H1 (cell line): Measurements from ENCODE around the gene CYP11A1. TPM values are rescaled to one million over a fixed set of nuclear protein-coding genes. Genes with fewer than 3 reads are reported as not detected.

Experiments
- CTCF ChIA-PET: fragments of 300-600 bp; sonication (Branson Sonifier 250); formaldehyde crosslinking; loops from one replicate; lab custom pipeline; 2021; ENCODE audit not compliant: partially characterized antibody; lab: Charles Lee
- POLR2A ChIA-PET: fragments of 300-600 bp; sonication (Branson Sonifier 250); formaldehyde crosslinking; loops from one replicate; lab custom pipeline; 2021; ENCODE audit warnings: inconsistent platforms; ENCODE audit not compliant: partially characterized antibody; lab: Charles Lee
- DNase-seq, 2 experiments: peaks; one replicate each; pipeline versions ENCODE4 v3.0.0 to v3.0.0-alpha.2; 2010 to 2022; ENCODE audit warnings: low spot score in 2 of 2, low read depth in 1 of 2, mixed read lengths in 1 of 2
- FAIRE-seq: peaks from 2 replicates; lab custom pipeline; 2011; peaks lifted over from hg19 to GRCh38; lab: Jason Lieb, UNC
- H2AFZ ChIP-seq: 2 replicates; pipeline ENCODE4 v1.8.1; 2012; ENCODE audit warnings: low read length, inconsistent platforms
- H2AK5ac ChIP-seq: 2 replicates; pipeline ENCODE4 v1.6.1; 2013; ENCODE audit warnings: low read depth, low read length
- H2BK120ac ChIP-seq: replicated peaks from 2 replicates; pipeline ENCODE3; 2013; ENCODE audit warnings: low read depth, low read length, inconsistent platforms
- H2BK12ac ChIP-seq: 2 replicates; pipeline ENCODE4 v1.6.1; 2013; ENCODE audit warnings: low read depth, low read length
- H2BK15ac ChIP-seq: 2 replicates; pipeline ENCODE4 v1.6.1; 2013; ENCODE audit warnings: low read length
- H2BK20ac ChIP-seq: 2 replicates; pipeline ENCODE4 v1.6.1; 2013; ENCODE audit warnings: low read length
- H2BK5ac ChIP-seq: 2 replicates; pipeline ENCODE4 v1.6.1; 2013; ENCODE audit warnings: low read depth, low read length
- H3K14ac ChIP-seq: 2 replicates; pipeline ENCODE4 v1.6.1; 2013; ENCODE audit warnings: inconsistent platforms; ENCODE audit not compliant: insufficient read length
- H3K18ac ChIP-seq: 2 replicates; pipeline ENCODE4 v1.6.1; 2013; ENCODE audit warnings: low read length; ENCODE audit errors: extremely low read depth
- H3K23ac ChIP-seq: 2 replicates; pipeline ENCODE4 v1.6.1; 2013; ENCODE audit warnings: inconsistent platforms; ENCODE audit not compliant: insufficient read length
- H3K23me2 ChIP-seq: 2 replicates; pipeline ENCODE4 v1.6.1; 2013; ENCODE audit warnings: low read depth, low read length
- H3K27ac ChIP-seq: 2 replicates; pipeline ENCODE4 v1.6.1; 2011; ENCODE audit warnings: low read depth, low read length, inconsistent platforms
- H3K27me3 ChIP-seq, 4 experiments: replicated peaks in 1 of 4; 1 replicate in 1 of 4; 2 replicates in 3 of 4; pipeline versions ENCODE4 v1.6.1 to v1.8.1; 2011 to 2013; ENCODE audit warnings: low read length in 3 of 4, mild to moderate bottlenecking in 3 of 4, inconsistent platforms in 2 of 4, mixed read lengths in 2 of 4, moderate library complexity in 1 of 4; ENCODE audit not compliant: control insufficient read depth in 3 of 4, insufficient read depth in 3 of 4; ENCODE audit errors: extremely low read depth in 1 of 4
- H3K36me3 ChIP-seq, 4 experiments: 2 replicates each; pipeline versions ENCODE4 v1.6.1 to v1.8.1; 2011 to 2013; ENCODE audit warnings: mild to moderate bottlenecking in 4 of 4, low read length in 3 of 4, moderate library complexity in 2 of 4, control low read depth in 1 of 4, inconsistent platforms in 1 of 4; ENCODE audit not compliant: insufficient read depth in 4 of 4, control insufficient read depth in 2 of 4
- H3K4ac ChIP-seq: replicated peaks from 2 replicates; pipeline ENCODE3; 2013; ENCODE audit warnings: low read length, low read depth, mixed read lengths, inconsistent platforms; ENCODE audit not compliant: insufficient read length
- H3K4me1 ChIP-seq, 4 experiments: replicated peaks in 1 of 4; 1 replicate in 1 of 4; 2 replicates in 3 of 4; pipeline versions ENCODE4 v1.6.1 to v1.8.1; 2011 to 2013; ENCODE audit warnings: low read length in 3 of 4, inconsistent platforms in 2 of 4, mixed read lengths in 1 of 4; ENCODE audit not compliant: insufficient read depth in 4 of 4, control insufficient read depth in 3 of 4
- H3K4me2 ChIP-seq, 2 experiments: 2 replicates each; pipeline versions ENCODE4 v1.6.1 to v1.8.1; 2011 to 2013; ENCODE audit warnings: low read depth in 2 of 2, low read length in 2 of 2, control low read depth in 1 of 2, inconsistent platforms in 1 of 2, mild to moderate bottlenecking in 1 of 2; ENCODE audit not compliant: insufficient read depth in 1 of 2
- H3K4me3 ChIP-seq, 4 experiments: fragments of 200-600, 300-600 bp in 1 of 4; sonication (generic), shearing (Covaris generic), sonication (Bioruptor Twin) in 1 of 4; 2 replicates each; pipeline versions ENCODE4 v1.5.1 to v1.8.1; 2011 to 2016; ENCODE audit warnings: low read length in 4 of 4, low read depth in 3 of 4, control low read depth in 2 of 4, inconsistent platforms in 2 of 4, mild to moderate bottlenecking in 2 of 4, mixed read lengths in 1 of 4, moderate library complexity in 1 of 4; ENCODE audit not compliant: insufficient read depth in 2 of 4; ENCODE audit errors: extremely low read depth in 1 of 4
- H3K56ac ChIP-seq: replicated peaks from 2 replicates; pipeline ENCODE3; 2013; ENCODE audit warnings: low read depth, mild to moderate bottlenecking, mixed read lengths, low read length, inconsistent platforms; ENCODE audit not compliant: insufficient read length
- H3K79me1 ChIP-seq: 2 replicates; pipeline ENCODE4 v1.6.1; 2013; ENCODE audit warnings: low read depth, low read length, control low read depth
- H3K79me2 ChIP-seq, 2 experiments: 2 replicates each; pipeline versions ENCODE4 v1.6.1 to v1.8.1; 2012 to 2013; ENCODE audit warnings: low read length in 2 of 2, mild to moderate bottlenecking in 2 of 2, inconsistent platforms in 1 of 2; ENCODE audit not compliant: insufficient read depth in 2 of 2, control insufficient read depth in 1 of 2
- H3K9ac ChIP-seq, 4 experiments: replicated peaks in 1 of 4; 1 replicate in 1 of 4; 2 replicates in 3 of 4; pipeline versions ENCODE4 v1.6.1 to v1.8.1; 2011 to 2013; ENCODE audit warnings: low read depth in 3 of 4, low read length in 3 of 4, control low read depth in 2 of 4, mild to moderate bottlenecking in 2 of 4, moderate library complexity in 2 of 4, inconsistent platforms in 1 of 4; ENCODE audit errors: extremely low read depth in 1 of 4
- H3K9me3 ChIP-seq, 2 experiments: 2 replicates each; pipeline versions ENCODE4 v1.6.1 to v1.8.1; 2012 to 2013; ENCODE audit warnings: mild to moderate bottlenecking in 2 of 2, moderate library complexity in 2 of 2, control low read depth in 1 of 2, inconsistent platforms in 1 of 2, low read depth in 1 of 2, low read length in 1 of 2, mixed read lengths in 1 of 2; ENCODE audit not compliant: insufficient read depth in 2 of 2
- H4K20me1 ChIP-seq, 2 experiments: replicated peaks in 1 of 2; 2 replicates each; pipeline versions ENCODE3 to v1.8.1; 2011 to 2013; ENCODE audit warnings: inconsistent platforms in 2 of 2, low read length in 2 of 2, mild to moderate bottlenecking in 1 of 2; ENCODE audit not compliant: insufficient read depth in 2 of 2, control insufficient read depth in 1 of 2
- H4K5ac ChIP-seq: 2 replicates; pipeline ENCODE4 v1.6.1; 2013; ENCODE audit warnings: low read length, low read depth, mixed read lengths, inconsistent platforms; ENCODE audit not compliant: insufficient read length
- H4K8ac ChIP-seq: 2 replicates; pipeline ENCODE4 v1.8.0; 2013; ENCODE audit warnings: mild to moderate bottlenecking, moderate library complexity, low read length, inconsistent platforms; ENCODE audit not compliant: insufficient read depth; ENCODE audit errors: extremely low read depth
- H4K91ac ChIP-seq: replicated peaks from 2 replicates; pipeline ENCODE3; 2013; ENCODE audit warnings: low read length, mixed read lengths, inconsistent platforms; ENCODE audit not compliant: insufficient read length
- ATF2 ChIP-seq: IDR thresholded peaks from 2 replicates; pipeline ENCODE4 v1.6.1; 2012; ENCODE audit warnings: low read length, inconsistent platforms
- CBX8 ChIP-seq: fragments of 300-800, 300-1000 bp; sonication (generic); IDR thresholded peaks from 2 replicates; pipeline ENCODE4 v1.7.1; 2016; ENCODE audit warnings: low read depth, low read length, borderline replicate concordance
- CTBP2 ChIP-seq: IDR thresholded peaks from 2 replicates; pipeline ENCODE4 v1.7.0; 2011; ENCODE audit warnings: borderline replicate concordance, mild to moderate bottlenecking, moderate library complexity, mixed read lengths, low read length; ENCODE audit not compliant: insufficient read depth, insufficient read length
- GABPA ChIP-seq: IDR thresholded peaks from 2 replicates; pipeline ENCODE4 v1.6.1; 2011; ENCODE audit warnings: mild to moderate bottlenecking, low read length, moderate library complexity, borderline replicate concordance; ENCODE audit not compliant: insufficient read depth
- MAX ChIP-seq: IDR thresholded peaks from 2 replicates; pipeline ENCODE4 v1.6.1; 2012; ENCODE audit warnings: inconsistent platforms
- POLR2AphosphoS5 ChIP-seq: IDR thresholded peaks from 2 replicates; pipeline ENCODE4 v1.6.1; 2011; ENCODE audit warnings: low read depth, low read length
- POU5F1 ChIP-seq: IDR thresholded peaks from 2 replicates; pipeline ENCODE4 v1.6.1; 2011; ENCODE audit warnings: low read depth, mild to moderate bottlenecking, low read length, moderate library complexity
- SIN3A ChIP-seq, 2 experiments: IDR thresholded peaks in 1 of 2; conservative IDR thresholded peaks in 1 of 2; 2 replicates each; pipeline ENCODE4 v1.6.1; 2011 to 2012; ENCODE audit warnings: low read length in 2 of 2, improper control_type of control experiment in 1 of 2, low read depth in 1 of 2, mild to moderate bottlenecking in 1 of 2
- SIX5 ChIP-seq: IDR thresholded peaks from 2 replicates; pipeline ENCODE4 v1.6.1; 2011; ENCODE audit warnings: mild to moderate bottlenecking, low read depth, low read length
- TAF1 ChIP-seq: IDR thresholded peaks from 2 replicates; pipeline ENCODE4 v1.6.1; 2011; ENCODE audit warnings: mild to moderate bottlenecking, low read depth, low read length
- TEAD4 ChIP-seq: IDR thresholded peaks from 2 replicates; pipeline ENCODE4 v1.6.1; 2012; ENCODE audit warnings: low read depth, low read length, inconsistent platforms, mixed read lengths
- WGBS, 2 experiments: shearing (Covaris generic) in 1 of 2; methylation state at CpG; one replicate each; pipeline versions ENCODE4 v1.1.6 to v1.1.7; 2013 to 2015; ENCODE audit warnings: low lambda C conversion rate in 2 of 2, mixed read lengths in 2 of 2, inconsistent platforms in 1 of 2, low coverage in 1 of 2, missing lambda C conversion rate in 1 of 2; ENCODE audit not compliant: insufficient replicate concordance in 2 of 2, insufficient coverage in 1 of 2, insufficient read length in 1 of 2; ENCODE audit errors: extremely low coverage in 1 of 2, missing lambda C conversion rate in 1 of 2; 5-methylcytosine and 5-hydroxymethylcytosine counted together
- polyA plus RNA-seq, 7 experiments: library from polyadenylated mRNA; depleted of rRNA in 3 of 7; stranded (reverse) in 5 of 7; unstranded in 2 of 7; fragments of >200 nt in 5 of 7; fragments of 200-250 nt in 2 of 7; gene quantifications; 1 replicate in 5 of 7; 2 replicates in 1 of 7; 4 replicates in 1 of 7; pipeline versions ENCODE4 v1.2.1 to v1.2.3, GENCODE V29; 2011 to 2013; ENCODE audit warnings: missing spikeins in 2 of 7, mixed read lengths in 2 of 7
- total RNA-seq: library from RNA; stranded (reverse); fragmentation: NEBNext Ultra II Directional; extraction: Animal tissue kit (Norgen Biotek cat#: 25700); gene quantifications from 2 replicates; pipeline ENCODE4 v1.2.1, GENCODE V29; 2021

Gene CYP11A1
- total and polyA plus RNA-seq, 2 of the 8 experiments (the other 6 are each of a cell fraction or from before 2014, with no cell fraction given): 1.9 to 7.2 TPM

- Histone ChIP-seq H4K91ac (no peak overlapping the region), H3K4ac (no peak overlapping the region), H3K4me1 (peaks cover 0 to 13% (median 2%) of the 10 kb centered on the region in 4 experiments; a peak in 3 of 7 replicates), H2AFZ (no peak overlapping the region), H2BK12ac (no peak overlapping the region), H2BK15ac (no peak overlapping the region), H3K79me2 (no peaks in the 10 kb centered on the region), H4K5ac (no peak overlapping the region), H3K23me2 (no peaks in the 10 kb centered on the region), H3K56ac (no peak overlapping the region), H3K14ac (no peak overlapping the region), H4K8ac (no peak overlapping the region), H2BK20ac (no peak overlapping the region), H3K27ac (no peak overlapping the region), H3K79me1 (no peaks in the 10 kb centered on the region), H2BK120ac (no peak overlapping the region), H3K27me3 (no peaks in the 10 kb centered on the region), H3K4me2 (no peak overlapping the region), H4K20me1 (no peaks in the 10 kb centered on the region), H2AK5ac (no peak overlapping the region), H2BK5ac (no peak overlapping the region), H3K23ac (no peak overlapping the region), H3K9ac (no peak overlapping the region), H3K18ac (no peak overlapping the region), H3K9me3 (peaks cover 5 to 8% of the 10 kb centered on the region in 2 experiments; a peak in 2 of 4 replicates), H3K4me3 (no peak overlapping the region), H3K36me3 (no peaks in the 10 kb centered on the region)
- ChIA-PET POLR2A (interaction anchor here (1.0 kb wide), 1 partner anchor 17 kb away, joined by 3 read pairs; no protein-coding TSS in a partner anchor), CTCF (no interaction called here)
- TF ChIP-seq CTBP2 (no peak), MAX (no peak), SIX5 (no peak), CBX8 (no peak), TAF1 (no peak), GABPA (no peak), SIN3A (conservative IDR thresholded peaks at IDR 0.05 in 1 of 2, IDR thresholded peaks at IDR 0.05 in 1 of 2; ENCODE audit: low read depth in 1 of 2, low read length in 2 of 2) (no peak), POU5F1 (no peak), ATF2 (no peak), TEAD4 (no peak), POLR2AphosphoS5 (no peak)
- WGBS, 2 experiments: 96% methylated on average over 3 of the region's 3 CpGs; no CpG with 5 or more reads in 1 of the 2 experiments
- DNase-seq (no peak), FAIRE-seq (no peak)
These were observed 18.1 kb downstream of the CYP11A1 start for GRCh38 chr15:74349241-74349778.
